Testis (tissue), 2 donors: Measurements from ENCODE around the gene SMAD7.

ENCODE experiments used
- POLR2A ChIP-seq: fragments of 450-650 bp; IDR thresholded peaks from one replicate; pipeline ENCODE4 v1.6.1; 2017; ENCODE audit warnings: antibody characterized with exemption, mild to moderate bottlenecking, moderate library complexity
- TF ChIP-seq, protein P1 (sequence below), 3 experiments: fragments of 450-650 bp in 2 of 3; fragments of 200-600 bp in 1 of 3; sonication (generic) in 1 of 3; IDR thresholded peaks; one replicate each; pipeline ENCODE4 v1.5.1; 2016 to 2019; ENCODE audit warnings: antibody characterized with exemption in 3 of 3, mild to moderate bottlenecking in 2 of 3, moderate library complexity in 1 of 3

- no peak for TF ChIP-seq POLR2A
- TF ChIP-seq, protein P1, sequence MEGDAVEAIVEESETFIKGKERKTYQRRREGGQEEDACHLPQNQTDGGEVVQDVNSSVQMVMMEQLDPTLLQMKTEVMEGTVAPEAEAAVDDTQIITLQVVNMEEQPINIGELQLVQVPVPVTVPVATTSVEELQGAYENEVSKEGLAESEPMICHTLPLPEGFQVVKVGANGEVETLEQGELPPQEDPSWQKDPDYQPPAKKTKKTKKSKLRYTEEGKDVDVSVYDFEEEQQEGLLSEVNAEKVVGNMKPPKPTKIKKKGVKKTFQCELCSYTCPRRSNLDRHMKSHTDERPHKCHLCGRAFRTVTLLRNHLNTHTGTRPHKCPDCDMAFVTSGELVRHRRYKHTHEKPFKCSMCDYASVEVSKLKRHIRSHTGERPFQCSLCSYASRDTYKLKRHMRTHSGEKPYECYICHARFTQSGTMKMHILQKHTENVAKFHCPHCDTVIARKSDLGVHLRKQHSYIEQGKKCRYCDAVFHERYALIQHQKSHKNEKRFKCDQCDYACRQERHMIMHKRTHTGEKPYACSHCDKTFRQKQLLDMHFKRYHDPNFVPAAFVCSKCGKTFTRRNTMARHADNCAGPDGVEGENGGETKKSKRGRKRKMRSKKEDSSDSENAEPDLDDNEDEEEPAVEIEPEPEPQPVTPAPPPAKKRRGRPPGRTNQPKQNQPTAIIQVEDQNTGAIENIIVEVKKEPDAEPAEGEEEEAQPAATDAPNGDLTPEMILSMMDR (IDR thresholded peaks at IDR 0.05), result no peak
These were observed 17.8 kb downstream of the SMAD7 start for GRCh38 chr18:48932822-48933510.
